Activated naive CD4-positive, alpha-beta T cell treated with anti-CD3 and anti-CD28 coated beads, Interleukin-2, amount 10 ng/mL, durations not matched to agents 7 days and 5 days (primary cell): ENCODE measurements around the gene REEP1.

ENCODE experiments used
- CTCF ChIA-PET: fragments of 350-600 bp; sonication (Branson Sonifier 250); formaldehyde crosslinking; loops from one replicate; lab custom pipeline; 2021; ENCODE audit warnings: antibody characterized with exemption; lab: Charles Lee
- DNase-seq: peaks from one replicate; pipeline ENCODE4 v3.0.0-alpha.2; 2020
- H3K27ac Mint-ChIP-seq: one replicate; pipeline ENCODE4 v1.8.0; 2021; ENCODE audit warnings: mild to moderate bottlenecking, moderate library complexity, mixed read lengths
- H3K27me3 Mint-ChIP-seq: one replicate; pipeline ENCODE4 v1.8.0; 2021; ENCODE audit warnings: mild to moderate bottlenecking, mixed read lengths
- H3K36me3 Mint-ChIP-seq: one replicate; pipeline ENCODE4 v1.8.0; 2021; ENCODE audit warnings: mixed read lengths
- H3K4me1 Mint-ChIP-seq: one replicate; pipeline ENCODE4 v1.8.0; 2021; ENCODE audit warnings: mixed read lengths
- H3K4me3 Mint-ChIP-seq: one replicate; pipeline ENCODE4 v1.8.0; 2021; ENCODE audit warnings: mild to moderate bottlenecking, moderate library complexity, mixed read lengths
- H3K9me3 Mint-ChIP-seq: one replicate; pipeline ENCODE4 v1.8.0; 2021; ENCODE audit warnings: mixed read lengths

REEP1 gene

DNA sequence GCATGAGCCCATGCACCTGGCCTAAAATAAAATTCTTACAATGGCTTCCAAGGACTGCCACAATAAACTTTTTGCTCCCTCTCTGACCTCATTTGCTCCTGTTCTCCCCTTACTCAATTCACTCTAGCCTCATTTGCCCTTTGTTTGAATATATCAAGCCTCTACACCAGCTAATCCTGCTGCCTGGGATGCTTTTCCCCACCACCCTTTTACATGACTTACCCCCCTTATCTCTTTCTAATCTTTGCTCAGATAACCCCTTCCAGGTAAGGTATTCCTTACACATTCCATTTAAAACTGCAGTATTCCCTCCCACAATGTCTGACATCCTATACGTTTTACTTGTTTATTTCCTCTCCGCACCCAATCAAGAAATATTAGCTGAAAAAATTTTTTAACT is 164.8 kb downstream of the REEP1 start:
- Mint-ChIP-seq H3K27ac (no peak overlapping the region), H3K4me3 (no peak overlapping the region), H3K27me3 (no peaks in the 10 kb centered on the region), H3K9me3 (no peaks in the 10 kb centered on the region), H3K4me1 (peaks cover 17% of the 10 kb centered on the region), H3K36me3 (peaks cover 59% of the 10 kb centered on the region)
- CTCF ChIA-PET, result no interaction called here
- DNase-seq, result no peak

DNA sequence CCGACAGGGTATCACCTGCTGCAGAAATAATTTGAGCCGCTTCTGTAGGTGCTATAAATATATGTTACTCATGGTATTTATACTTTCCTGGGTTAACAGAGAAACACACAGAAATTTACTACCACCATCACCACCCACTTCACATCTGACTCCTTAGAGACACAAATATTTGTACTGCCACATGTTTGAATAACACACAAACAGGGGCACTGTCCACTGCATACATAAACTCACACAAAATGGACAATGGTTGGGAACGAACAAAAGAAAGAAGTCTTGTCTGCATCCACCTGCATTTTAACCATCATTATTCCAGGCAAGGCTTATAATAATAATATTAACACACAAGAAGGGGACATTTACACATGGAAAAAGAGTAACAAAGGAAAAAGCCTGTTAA is 166.1 kb downstream of the REEP1 start:
- Mint-ChIP-seq H3K9me3 (no peaks in the 10 kb centered on the region), H3K4me3 (no peak overlapping the region), H3K36me3 (peaks cover 56% of the 10 kb centered on the region), H3K4me1 (peaks cover 13% of the 10 kb centered on the region), H3K27ac (no peak overlapping the region), H3K27me3 (no peaks in the 10 kb centered on the region)
- CTCF ChIA-PET, result no interaction called here
- no peak for DNase-seq

DNA sequence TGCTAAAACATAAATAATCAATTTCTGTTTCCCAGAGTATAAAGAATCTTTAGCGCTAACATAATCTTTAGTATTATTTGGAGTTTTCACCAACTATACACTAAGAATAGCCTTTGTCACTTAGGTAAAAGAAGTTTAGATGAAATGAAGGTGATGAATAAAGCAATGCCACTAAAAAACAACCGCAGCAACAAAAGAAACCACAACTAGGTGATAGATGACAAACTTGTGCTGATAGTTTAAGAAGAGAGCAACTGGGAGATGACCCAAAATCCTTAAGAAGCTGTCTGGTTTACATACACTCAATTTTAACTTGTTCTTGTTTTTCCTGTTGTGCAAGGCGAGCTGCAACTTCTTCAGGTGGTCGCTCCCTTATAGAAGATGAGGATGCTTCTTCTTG is 167.0 kb downstream of the REEP1 start:
- DNase-seq, result no peak
- H3K36me3 Mint-ChIP-seq, result peaks cover 51% of the 10 kb centered on the region
- CTCF ChIA-PET, result no interaction called here
- H3K9me3 Mint-ChIP-seq, result no peaks in the 10 kb centered on the region
- peaks cover 7% of the 10 kb centered on the region for H3K4me1 Mint-ChIP-seq
- no peak overlapping the region for H3K27ac Mint-ChIP-seq
- no peak overlapping the region for H3K4me3 Mint-ChIP-seq
- no peaks in the 10 kb centered on the region for H3K27me3 Mint-ChIP-seq
